Bronchial epithelial cell (primary cell): ENCODE data around the gene ALKBH5. TPM values are rescaled to one million over a fixed set of nuclear protein-coding genes. Genes with fewer than 3 reads are reported as not detected.

Source experiments
- DNase-seq: peaks from one replicate; pipeline ENCODE4 v3.0.0-alpha.2; 2010; ENCODE audit warnings: low read depth
- FAIRE-seq: peaks from 2 replicates; lab custom pipeline; 2011; peaks lifted over from hg19 to GRCh38; lab: Jason Lieb, UNC
- H3K27me3 ChIP-seq: 2 replicates; pipeline ENCODE4 v1.5.1; 2011; ENCODE audit warnings: low read length; ENCODE audit not compliant: control insufficient read depth, insufficient read depth
- H3K36me3 ChIP-seq: 2 replicates; pipeline ENCODE4 v1.5.1; 2011; ENCODE audit warnings: low read length; ENCODE audit not compliant: control insufficient read depth, insufficient read depth
- H3K4me3 ChIP-seq: 2 replicates; pipeline ENCODE4 v1.5.1; 2011; ENCODE audit warnings: mild to moderate bottlenecking, low read depth, low read length, control low read depth
- total RNA-seq: library from RNA; depleted of rRNA; stranded (reverse); fragments of >200 nt; gene quantifications from 2 replicates; pipeline ENCODE4 v1.2.1, GENCODE V29; 2014
- TF ChIP-seq, protein P1 (sequence below): IDR thresholded peaks from 2 replicates; pipeline ENCODE4 v1.5.1; 2011; ENCODE audit warnings: mild to moderate bottlenecking, moderate library complexity, low read length, control low read depth, inconsistent platforms; ENCODE audit not compliant: insufficient read depth, severe bottlenecking

The ALKBH5 gene
- total RNA-seq, 1 donor from 2014 or later: 104 TPM

GRCh38 chr17:18182110-18182977 is 1.3 kb upstream of the ALKBH5 start:
- Histone ChIP-seq H3K27me3 (no peaks in the 10 kb centered on the region), H3K36me3 (no peaks in the 10 kb centered on the region), H3K4me3 (peak overlapping the region; percentile 85)
- TF ChIP-seq, protein P1, sequence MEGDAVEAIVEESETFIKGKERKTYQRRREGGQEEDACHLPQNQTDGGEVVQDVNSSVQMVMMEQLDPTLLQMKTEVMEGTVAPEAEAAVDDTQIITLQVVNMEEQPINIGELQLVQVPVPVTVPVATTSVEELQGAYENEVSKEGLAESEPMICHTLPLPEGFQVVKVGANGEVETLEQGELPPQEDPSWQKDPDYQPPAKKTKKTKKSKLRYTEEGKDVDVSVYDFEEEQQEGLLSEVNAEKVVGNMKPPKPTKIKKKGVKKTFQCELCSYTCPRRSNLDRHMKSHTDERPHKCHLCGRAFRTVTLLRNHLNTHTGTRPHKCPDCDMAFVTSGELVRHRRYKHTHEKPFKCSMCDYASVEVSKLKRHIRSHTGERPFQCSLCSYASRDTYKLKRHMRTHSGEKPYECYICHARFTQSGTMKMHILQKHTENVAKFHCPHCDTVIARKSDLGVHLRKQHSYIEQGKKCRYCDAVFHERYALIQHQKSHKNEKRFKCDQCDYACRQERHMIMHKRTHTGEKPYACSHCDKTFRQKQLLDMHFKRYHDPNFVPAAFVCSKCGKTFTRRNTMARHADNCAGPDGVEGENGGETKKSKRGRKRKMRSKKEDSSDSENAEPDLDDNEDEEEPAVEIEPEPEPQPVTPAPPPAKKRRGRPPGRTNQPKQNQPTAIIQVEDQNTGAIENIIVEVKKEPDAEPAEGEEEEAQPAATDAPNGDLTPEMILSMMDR: no peak
- no peak for DNase-seq
- no peak for FAIRE-seq

GRCh38 chr17:18182978-18183333 is 672 bp upstream of the ALKBH5 start:
- peak overlapping the region; percentile 85 for H3K4me3 ChIP-seq
- H3K27me3 ChIP-seq: no peaks in the 10 kb centered on the region
- no peak for FAIRE-seq
- TF ChIP-seq, protein P1: no peak
- DNase-seq: peak; percentile 66
- no peaks in the 10 kb centered on the region for H3K36me3 ChIP-seq

DNA sequence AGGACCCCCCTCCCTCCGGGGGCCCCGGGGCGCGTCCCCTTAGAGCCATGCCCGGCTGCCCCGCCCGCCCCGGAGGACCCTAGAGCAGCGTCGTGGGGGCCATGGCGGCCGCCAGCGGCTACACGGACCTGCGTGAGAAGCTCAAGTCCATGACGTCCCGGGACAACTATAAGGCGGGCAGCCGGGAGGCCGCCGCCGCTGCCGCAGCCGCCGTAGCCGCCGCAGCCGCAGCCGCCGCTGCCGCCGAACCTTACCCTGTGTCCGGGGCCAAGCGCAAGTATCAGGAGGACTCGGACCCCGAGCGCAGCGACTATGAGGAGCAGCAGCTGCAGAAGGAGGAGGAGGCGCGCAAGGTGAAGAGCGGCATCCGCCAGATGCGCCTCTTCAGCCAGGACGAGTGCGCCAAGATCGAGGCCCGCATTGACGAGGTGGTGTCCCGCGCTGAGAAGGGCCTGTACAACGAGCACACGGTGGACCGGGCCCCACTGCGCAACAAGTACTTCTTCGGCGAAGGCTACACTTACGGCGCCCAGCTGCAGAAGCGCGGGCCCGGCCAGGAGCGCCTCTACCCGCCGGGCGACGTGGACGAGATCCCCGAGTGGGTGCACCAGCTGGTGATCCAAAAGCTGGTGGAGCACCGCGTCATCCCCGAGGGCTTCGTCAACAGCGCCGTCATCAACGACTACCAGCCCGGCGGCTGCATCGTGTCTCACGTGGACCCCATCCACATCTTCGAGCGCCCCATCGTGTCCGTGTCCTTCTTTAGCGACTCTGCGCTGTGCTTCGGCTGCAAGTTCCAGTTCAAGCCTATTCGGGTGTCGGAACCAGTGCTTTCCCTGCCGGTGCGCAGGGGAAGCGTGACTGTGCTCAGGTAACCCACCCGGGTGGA is 759 bp downstream of the ALKBH5 start:
- TF ChIP-seq, protein P1: no peak
- Histone ChIP-seq H3K36me3 (peaks cover 1% of the 10 kb centered on the region), H3K27me3 (no peaks in the 10 kb centered on the region), H3K4me3 (peak overlapping the region; percentile 85)
- FAIRE-seq: no peak
- no peak for DNase-seq

DNA sequence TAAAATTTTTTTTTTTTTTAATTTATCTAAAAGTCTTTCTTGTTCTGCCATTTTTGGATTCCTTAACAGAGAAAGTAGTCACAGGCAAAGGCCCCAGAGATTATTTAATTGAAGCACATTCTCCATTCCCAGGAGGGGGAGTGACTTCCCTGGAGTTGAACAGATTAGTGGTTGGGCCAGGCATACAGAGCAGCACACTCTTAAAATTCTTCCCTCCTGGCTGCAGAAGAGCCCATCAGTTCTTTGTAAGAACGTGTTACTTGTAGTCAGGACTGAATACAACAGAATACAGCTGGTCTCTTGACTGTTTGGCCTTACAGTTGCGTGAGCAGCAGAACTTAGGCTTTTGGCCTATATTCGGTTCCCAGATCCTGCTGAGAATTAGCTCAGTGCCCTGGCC is 1.8 kb downstream of the ALKBH5 start:
- H3K27me3 ChIP-seq: no peaks in the 10 kb centered on the region
- no peak for DNase-seq
- TF ChIP-seq, protein P1: no peak
- H3K36me3 ChIP-seq: peaks cover 3% of the 10 kb centered on the region
- H3K4me3 ChIP-seq: peak overlapping the region; percentile 85
- FAIRE-seq: no peak

GRCh38 chr17:18185832-18186626 is 2.4 kb downstream of the ALKBH5 start:
- FAIRE-seq: no peak
- TF ChIP-seq, protein P1: no peak
- peak overlapping the region; percentile 85 for H3K4me3 ChIP-seq
- DNase-seq: no peak
- no peaks in the 10 kb centered on the region for H3K27me3 ChIP-seq
- H3K36me3 ChIP-seq: peaks cover 3% of the 10 kb centered on the region
